GM18505 (cell line): ENCODE results near the gene MCF2L.
A peak's percentile ranks its signal among the peaks of the same experiment; 100 is the strongest.
"Not testable (repeated sequence)": the region's sequence is repeated elsewhere in the genome, so short reads cannot be mapped to it uniquely, and the experiment has no call there.

Source experiments
- ATAC-seq: cut with Tn5 transposase; IDR thresholded peaks from one replicate; pipeline ENCODE4 v1.9.1; 2021; ENCODE audit not compliant: unreplicated experiment
- POLR2A ChIP-seq: IDR thresholded peaks from 4 replicates; pipeline ENCODE4 v1.6.1; 2011; ENCODE audit warnings: borderline replicate concordance; ENCODE audit not compliant: insufficient read depth, insufficient read length; ENCODE audit errors: extremely low read depth

Gene MCF2L

DNA sequence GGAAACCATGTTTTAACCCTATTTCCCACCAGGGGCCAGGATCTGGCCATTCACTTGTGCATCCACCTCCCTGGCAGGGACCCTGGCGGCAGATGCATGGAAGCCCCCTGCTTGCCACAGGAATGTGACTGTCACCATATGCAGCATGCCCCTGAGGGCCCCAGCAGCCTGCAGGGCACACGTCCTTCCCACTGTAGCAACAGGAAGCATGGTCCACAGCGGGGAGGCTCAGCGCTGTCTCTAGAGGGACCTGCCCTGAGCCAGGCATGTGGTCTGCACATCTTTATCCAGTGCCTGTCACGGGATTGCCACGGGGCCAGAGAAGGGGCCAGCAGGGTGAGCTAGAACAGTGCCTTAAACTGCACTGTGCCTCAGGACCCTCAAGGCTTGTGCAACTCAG is 34.9 kb upstream of the MCF2L start:
- no peak for ATAC-seq
- TF ChIP-seq POLR2A = no peak

DNA sequence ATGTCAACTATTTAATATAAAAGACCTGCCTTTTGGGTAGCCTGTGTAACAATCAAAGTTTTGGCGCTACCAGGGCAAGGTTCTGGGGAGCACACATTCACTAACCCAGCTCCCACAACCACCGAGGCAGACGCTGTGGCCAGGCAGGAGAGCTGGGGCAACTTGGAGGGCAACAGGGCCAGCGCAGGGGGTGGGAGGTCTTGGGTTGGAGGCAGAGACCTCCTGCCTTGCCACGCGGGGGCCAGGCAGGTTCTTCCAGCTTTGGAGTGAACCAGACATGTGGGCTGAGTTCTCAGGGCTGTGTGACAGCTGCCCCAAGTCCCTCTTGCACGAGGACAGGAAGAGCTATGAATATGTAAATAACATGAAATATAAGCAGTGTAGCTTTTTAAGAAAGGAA is 30.3 kb upstream of the MCF2L start:
- no peak for TF ChIP-seq POLR2A
- ATAC-seq = no peak

DNA sequence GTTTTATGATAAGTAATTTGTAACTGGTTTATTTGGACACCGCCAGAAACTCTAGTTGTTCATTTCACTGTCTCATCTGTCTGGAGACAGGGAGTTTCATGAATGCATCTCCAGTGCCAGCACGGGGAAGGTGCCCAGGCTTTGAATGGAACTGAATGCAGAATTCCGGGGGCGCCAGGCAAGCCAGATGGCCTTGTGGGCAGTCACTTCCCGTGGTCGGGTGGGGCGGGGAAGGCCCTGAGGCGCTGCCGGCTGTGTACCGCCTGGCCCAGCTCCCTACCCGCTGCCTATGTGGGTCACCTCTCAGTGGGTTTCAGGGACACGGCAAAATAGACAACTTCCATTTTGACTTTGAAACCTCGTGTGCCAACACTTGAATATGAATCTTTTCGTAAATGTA is 28.8 kb upstream of the MCF2L start:
- TF ChIP-seq POLR2A = no peak
- ATAC-seq = no peak

DNA sequence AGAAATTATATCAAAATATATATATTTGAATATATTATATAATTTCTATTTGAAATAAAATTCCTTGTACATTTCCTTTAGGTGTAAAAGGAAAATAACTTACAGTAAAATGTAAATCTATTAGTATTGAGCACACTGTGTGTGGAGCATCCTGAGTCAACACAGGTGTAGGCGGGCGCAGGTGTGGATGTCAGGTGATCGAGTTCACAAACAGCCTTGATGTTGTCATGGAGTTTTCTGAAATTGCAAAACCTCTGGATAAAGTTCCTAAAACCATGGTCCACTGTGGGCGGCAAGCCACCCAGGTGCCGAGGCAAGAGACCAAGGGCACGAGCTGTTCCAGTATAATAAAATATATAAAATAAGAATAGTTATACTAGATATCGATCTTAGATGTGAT is 27.7 kb upstream of the MCF2L start:
- no peak for TF ChIP-seq POLR2A
- ATAC-seq = no peak

DNA sequence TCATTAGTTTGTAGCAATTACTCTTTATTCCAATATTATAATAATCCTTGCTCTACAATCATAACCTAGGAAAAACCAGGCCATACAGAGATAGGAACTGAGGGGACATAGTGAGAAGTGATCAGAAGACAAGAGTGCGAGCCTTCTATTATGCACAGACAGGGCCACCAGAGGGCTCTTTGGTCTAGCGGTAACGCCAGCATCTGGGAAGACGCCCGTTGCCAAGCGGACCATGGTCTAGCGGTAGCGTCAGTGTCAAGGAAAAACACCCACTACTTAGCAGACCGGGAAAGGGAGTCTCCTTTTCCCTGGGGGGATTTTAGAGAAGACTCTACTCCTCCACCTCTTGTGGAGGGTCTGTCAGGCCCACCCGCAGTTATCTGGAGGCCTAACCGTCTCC is 27.2 kb upstream of the MCF2L start:
- ATAC-seq = not testable (repeated sequence)

DNA sequence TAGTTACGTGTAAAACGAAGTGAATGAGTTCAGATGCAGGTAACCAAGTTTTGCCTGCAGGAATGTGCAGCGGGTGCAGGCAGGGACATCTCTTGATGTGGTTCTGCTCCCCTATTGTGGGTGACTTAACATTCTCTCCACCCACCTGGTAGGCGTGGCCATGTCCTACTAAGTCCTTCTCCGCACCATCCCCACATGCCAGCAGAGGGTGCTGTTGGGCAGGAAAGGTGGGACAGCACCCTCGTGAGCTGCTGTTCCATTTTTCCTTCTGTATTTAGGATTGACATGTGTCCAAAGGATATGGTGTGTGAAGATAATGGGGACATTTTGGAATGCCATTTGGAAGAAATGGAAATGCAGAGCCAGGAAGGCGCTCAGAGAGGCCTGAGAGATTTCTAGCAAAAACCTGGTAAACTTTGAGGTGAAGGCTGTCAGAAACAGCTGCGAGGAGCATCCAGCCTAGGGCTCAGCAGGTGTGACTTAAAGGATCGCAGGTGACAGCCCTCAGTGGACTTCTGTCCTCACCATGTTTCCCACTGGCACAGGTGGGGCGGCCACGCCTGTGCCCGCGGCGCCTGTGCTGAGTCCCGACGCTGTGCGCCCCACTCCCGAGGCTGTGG is 26.2 kb upstream of the MCF2L start:
- TF ChIP-seq POLR2A = no peak
- peak; percentile 89 for ATAC-seq

DNA sequence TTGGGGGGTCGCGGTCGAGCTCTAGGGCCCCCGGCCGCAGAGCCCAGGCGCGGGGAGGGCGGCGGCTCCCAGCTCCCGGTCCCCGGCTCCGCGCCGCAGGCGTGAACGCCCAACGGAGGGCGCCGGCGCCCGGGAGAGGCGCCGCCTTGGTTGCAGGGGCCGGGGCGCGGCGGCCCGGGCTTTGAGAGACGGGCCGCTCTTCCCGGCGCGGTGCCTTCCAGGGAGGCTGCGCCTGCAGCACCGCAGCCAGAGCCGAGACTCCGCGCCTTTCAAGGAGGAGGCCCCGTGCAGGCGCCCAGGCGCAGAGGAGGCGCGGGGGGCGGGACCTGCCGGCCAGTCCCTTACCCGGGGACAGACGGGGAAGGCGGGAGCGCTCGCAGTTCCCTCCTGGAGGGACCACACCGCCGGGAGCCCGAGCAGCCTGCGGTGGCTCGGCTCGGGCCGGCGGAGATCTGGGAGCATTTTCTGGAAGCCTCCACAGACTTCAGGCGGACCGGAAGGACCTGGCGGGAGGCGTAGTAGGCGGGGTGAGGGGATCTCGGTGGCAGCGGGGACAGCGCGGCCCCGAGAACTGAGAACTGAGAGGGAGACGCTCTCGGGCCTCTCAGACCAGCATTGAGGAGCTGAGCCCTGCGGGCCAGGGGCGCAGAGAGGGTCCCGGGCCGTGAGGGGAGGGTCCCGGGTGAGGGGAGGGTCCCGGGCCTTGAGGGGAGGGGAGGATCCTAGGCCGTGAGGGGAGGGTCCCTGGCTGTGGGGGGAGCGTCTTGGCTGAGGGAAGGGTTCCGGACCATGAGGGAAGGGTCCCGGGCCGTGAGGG is 25.5 kb upstream of the MCF2L start:
- TF ChIP-seq POLR2A = no peak
- ATAC-seq = peak; percentile 28

DNA sequence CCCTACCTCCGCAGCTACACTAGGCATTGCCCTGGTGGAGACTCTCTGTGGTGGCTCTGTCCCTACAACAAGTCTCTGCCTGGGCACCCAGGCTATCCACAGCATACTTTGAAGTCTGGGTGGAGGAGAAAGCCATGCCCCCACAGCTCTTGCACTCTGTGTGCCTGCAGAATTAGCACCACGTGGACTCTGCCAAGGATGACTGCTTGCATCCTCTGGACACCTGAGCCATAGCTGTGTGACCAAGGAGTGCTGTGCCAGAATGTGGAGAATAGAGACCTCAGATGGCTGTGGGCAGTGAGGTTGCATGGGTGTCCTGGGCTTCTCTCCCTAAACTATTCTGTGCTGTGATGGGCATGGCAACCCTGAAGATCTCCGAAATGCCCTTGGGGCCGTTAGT is 21.2 kb upstream of the MCF2L start:
- ATAC-seq = no peak
- no peak for TF ChIP-seq POLR2A

DNA sequence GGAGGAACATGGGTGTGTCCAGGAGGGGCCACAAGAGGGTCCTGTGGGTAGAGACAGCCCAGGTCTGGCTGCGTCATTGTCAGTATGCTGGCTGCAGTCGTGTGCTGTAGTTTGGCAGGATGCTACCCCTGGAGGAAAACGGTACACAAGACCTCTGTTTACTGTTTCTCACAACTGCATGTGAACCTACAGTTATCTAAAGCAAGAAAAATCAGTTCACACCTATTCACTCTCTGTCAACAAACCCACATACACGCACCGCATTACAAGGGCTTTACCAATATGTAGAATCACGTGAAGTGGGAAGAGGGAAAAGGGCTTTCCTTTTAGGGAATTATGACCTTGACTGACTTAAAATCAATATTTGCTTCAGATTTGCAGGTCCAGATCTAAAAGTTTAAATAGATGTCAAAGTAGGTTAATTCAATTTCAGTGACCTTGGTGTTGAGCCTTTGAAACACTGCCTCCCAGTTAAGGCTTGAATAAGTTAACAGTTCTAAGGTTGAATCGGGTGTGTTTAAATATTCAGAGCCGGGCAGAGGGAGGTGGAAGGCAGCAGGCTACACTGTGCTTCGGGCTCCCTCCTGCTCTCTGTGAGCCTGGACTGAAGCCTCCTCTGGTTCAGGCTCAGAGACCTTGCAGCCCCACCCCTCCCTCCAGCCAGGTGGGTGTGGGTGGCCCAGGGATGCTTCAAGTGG is 17.2 kb upstream of the MCF2L start:
- TF ChIP-seq POLR2A = no peak
- no peak for ATAC-seq

DNA sequence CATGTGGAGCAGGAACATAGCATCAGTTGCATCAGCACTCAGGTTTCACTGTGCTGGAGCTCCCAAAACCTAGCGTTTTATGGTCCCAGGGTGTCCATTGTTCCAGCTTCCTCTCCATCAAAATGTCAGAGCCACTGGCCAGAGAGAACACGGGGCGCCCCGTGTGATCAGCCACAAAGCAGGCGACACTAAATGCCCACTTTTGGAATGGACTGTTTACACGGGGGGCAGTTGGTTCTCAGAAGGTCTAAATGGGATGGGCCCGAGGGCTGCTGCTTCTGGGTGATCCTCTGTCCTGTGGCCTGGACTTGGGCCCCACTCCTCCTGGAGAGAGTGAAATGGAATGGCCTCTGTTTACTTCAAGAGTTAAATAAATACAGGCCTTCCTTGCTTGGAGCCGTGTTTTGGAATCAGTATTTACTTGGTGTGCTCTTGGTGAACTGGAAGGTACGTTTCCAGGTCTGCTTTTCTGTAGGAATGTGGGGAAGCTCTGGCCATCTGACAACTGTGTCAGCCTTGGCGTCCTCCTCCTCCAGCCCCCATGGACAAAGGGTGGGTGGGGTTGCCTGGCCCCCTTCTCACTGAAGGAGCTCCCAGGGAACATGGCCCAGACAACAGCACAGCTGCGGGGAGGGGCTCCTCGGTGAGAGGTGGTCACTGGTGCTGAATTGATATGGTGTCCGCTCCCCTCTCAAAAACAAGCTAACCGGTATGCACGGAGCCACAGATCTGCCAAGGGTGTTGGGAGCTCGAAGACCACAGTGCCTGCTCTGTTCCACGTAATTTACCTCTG is 16.1 kb upstream of the MCF2L start:
- no peak for ATAC-seq
- no peak for TF ChIP-seq POLR2A

DNA sequence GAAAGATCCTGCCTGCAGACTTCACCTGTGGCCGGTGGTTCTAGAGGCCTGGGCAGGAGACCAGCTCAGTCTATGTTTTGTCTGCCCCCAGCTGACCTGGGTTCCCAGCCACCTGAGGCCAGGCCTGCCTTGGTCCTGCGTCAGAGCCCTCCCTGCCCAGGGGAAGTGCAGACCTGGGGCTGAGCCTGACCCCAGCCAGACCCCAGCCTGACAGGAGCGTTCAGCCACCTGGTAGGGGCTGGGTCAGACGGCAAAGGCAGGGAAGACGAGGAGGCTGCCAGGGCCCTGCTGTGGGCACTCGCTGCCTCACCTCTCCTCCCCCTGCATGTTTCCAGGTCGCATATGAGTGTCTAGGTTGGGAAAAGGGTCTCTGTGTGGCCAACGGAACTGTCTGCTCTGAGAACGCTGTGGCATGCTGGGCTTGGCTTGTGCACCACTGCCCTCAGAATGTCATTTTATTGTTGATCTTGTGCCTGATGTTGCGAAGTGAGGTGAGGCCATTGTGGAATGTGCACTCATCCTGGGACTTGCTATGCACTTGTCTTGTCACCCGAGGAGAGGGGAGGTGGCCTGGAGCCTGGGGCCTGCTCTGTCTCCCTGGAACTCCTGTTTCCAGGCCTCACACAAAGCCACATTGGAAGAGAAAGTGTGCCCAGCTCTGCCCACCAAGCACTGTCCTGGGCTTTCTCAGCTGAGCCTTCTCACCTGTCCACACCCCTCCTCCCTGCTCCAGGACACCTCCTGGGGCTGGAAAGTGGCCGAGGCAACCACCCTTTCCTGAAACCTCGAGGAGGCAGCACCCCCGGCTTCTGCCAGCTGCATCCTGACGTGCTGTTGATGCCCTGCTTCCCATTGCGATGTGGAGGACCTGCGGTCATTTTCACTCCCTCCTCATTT is 15.2 kb upstream of the MCF2L start:
- ATAC-seq = no peak
- TF ChIP-seq POLR2A = no peak

DNA sequence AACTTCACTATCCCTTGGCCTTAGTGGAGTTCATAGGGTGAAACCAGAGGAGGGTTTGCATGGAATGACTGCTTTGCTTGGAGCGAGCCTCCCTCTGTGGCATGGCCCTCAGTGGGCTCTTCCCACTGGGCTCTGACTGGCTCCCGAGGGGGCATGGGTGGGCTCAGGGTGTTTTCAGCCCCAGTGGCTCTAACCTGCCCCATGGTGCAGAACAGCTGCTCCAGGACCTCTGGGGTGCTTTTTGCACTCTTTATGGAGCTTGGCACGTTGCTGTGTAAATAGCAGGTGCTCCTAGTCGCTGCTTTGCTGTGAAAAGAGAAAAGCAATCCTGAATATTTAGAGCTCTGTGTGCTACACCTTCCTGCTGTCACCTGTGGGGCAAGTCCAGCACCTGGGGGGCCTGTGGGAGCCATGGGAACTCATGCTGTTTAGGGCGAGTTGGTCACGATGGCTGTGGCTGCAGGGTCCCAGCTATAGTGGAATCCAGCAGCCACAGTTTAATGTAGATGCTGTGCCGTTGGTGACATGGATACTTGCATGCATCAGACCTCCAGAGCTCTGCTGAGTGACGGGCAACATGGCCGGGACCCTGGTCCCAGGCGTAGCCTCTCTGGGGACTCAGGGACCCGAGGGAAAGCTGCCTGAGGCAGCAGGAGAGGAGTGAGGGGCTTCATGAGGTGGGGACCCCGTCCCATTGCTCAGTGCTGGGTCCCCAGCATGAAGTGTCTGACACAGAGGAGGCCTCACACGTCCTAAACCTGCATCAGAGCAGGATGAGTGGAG is 14.3 kb upstream of the MCF2L start:
- no peak for ATAC-seq
- TF ChIP-seq POLR2A = no peak

DNA sequence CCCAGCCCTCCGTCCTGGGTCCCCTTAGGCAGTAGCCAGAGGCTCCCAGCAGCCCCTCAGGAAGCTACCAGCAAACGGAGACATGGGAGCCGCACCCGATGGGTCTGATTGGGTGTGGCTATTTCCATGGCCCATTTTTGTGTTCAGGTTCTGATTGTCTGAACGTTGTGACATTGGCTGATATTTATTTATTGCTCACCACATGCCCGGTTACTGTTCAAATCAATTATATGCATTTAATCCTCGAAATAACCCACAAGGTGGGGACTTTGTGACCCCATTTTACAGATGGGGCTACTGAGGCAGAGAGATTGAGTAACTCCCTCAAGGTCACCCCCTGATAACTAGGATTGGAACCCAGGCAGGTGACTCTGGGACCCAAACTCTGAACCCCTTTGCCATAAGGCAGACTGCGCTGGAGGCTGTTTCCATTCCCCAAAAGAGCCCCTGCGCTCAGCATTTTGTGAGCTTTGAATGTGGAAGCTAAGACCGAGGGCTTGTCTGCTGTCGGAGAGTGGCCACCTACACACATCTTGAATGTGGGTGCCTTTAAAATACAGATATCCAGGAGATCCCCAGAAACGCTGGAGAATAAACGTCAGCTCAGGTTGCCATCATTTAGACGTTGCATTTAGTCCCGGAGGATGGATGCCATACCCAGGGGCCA is 13.6 kb upstream of the MCF2L start:
- no peak for ATAC-seq
- TF ChIP-seq POLR2A = no peak
